OCI-M2 (cell line): ENCODE results near the gene FASTKD3.

ENCODE experiments used
- DNase-seq: peaks from one replicate; lab custom pipeline; 2025; ENCODE audit not compliant: unreplicated experiment; lab: John Stamatoyannopoulos, UW

The FASTKD3 gene

DNA sequence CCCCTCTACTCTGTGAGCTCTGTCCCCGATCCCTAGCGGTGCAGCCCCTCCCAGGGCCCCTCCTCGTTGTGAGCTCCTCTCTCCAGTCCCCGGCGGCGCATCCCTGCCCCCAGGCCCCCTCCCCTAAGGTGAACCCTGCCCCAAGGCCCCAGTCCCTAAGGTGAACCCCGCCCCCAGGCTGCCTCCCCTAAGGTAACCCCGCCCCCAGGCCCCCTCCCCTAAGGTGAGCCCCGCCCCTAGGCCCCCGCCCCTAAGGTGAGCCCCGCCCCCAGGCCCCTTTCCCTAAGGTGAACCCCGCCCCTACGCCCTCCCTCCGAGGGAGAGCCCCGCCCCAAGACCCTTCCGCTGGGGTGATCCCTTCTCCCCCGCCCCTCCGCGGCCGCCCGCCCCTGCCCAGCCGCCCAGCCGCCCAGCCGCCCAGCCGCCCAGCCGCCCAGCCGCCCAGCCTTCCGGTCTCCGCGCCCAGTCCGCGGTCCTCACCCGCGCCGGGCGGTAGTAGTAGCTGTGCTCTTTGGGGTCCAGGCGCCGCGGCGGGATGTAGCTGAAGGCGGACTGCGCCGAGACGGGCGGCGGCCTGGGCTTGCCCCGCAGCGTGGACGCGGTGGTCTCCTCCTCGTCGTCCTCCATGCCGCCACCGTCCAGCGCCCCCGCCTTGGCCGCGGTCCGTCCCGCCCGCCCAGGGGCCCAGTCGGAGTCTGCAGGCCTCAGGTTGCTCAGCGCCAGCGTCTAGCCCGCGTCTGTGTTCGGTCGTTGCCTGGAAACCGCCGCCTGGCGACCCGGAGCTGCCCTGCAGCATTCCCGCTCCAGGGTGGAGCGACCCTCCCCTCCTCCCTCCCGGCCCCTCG is 18.2 kb downstream of the FASTKD3 start, which contains the start of gene CFAP90:
Gene CFAP90 (minus strand): TSS at position 739 of the 845 bp plus-strand sequence. CDS start 112 bp downstream, at position 627.
- no peak for DNase-seq

DNA sequence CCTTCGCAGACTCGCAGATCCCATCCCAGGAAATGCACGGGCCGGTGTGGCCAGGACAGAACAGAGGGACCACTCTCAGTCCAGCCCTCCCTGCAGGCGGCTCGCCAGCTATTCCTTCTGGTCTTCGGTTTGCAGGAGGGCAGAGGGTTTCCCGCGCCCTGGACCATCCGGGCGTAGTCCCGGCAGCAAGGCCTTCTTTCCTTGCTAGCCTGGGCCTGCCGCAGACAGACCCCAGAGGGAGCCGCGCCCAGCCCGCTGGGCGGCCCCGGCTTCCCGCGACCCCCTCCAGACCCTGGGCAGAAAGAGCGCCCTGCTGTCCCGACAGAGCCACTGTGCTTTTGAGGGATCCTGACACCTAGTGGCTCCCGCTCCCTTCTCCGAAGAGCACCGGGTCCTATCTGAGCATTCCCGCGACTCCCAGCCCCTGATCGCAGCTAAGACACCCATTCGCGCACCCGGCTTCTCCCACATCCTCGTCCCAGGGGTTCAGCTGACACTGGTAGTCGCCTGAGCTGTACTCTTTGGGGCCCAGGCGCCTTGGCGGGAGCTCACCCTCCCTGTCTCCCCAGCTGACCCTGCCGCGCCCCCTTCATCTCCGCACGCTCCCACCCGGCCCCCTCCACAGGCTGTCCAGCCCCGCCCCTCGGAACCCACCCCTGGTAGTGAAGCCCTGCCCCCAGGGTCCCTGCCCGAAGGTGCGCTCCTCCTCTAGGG is 19.0 kb downstream of the FASTKD3 start:
- DNase-seq = no peak

DNA sequence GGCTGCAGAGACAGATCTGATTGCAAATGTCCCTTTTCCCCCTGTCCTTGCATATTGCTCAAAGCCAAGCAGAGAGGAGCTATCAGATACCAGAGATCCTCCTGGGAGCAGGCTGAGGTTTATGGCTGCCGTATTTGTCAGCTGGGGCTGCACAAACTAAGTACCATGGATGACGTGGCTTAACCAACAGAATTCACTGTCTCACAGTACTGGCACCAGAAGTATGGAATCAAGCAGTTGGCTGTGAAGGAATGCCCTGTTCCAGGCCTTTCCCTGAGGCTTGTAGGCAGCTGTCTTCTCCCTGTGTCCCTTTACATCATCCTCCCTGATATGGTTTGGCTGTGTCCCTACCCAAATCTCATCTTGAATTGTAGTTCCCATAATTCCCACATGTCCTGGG is 20.5 kb downstream of the FASTKD3 start:
- DNase-seq = no peak

DNA sequence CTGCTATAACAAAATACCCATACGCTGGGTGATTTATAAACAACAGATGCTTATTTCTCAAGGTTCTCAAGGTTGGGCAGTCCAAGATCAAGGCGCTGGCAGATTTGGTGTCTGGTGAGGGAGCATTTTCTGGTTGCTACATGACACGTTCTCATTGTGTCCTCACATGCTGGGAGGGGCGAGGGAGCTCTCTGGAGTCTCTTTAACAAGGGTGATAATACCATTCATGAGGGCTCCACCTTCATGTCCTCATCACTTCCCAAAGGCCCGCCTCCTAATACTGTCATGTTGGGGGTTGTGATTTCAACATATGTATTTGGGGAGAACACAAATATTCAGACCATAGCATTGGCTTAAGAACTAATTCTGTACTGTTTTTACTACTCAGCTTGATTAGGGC is 22.5 kb downstream of the FASTKD3 start:
- no peak for DNase-seq

DNA sequence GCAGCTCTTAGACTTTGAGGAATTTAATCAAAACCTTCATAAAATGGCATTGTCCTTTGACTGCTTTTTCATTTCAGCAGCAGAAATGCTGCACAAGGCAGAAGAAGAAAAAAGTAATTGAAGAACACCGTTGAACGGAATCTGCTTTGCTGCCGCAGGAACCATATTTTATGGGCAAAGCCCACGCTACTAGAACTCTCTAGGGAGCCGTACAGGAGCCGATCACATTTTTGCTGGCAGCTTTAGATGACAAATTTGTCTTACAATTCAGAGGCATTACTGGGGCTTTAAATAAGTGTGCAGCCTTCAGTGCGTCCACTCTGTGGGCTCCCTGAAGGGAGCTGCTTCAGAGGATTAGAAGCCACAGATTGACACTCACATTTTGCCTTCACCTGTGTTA is 23.3 kb downstream of the FASTKD3 start:
- no peak for DNase-seq

DNA sequence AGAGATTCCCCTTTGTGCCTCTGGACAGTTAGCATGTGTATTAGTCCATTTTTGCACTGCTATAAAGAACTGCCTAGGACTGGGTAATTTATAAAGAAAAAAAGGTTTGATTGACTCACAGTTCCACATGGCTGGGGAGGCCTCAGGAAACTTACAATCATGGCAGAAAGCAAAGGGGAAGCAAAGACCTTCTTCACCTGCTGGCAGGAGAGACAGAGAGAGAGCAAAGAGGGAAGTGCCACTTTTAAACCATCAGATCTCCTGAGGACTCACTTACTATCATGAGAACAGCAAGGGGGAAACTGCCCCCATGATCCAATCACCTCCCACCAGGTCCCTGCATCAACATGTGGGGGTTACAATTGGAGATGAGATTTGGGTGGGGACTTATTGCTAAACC is 23.9 kb downstream of the FASTKD3 start:
- no peak for DNase-seq

DNA sequence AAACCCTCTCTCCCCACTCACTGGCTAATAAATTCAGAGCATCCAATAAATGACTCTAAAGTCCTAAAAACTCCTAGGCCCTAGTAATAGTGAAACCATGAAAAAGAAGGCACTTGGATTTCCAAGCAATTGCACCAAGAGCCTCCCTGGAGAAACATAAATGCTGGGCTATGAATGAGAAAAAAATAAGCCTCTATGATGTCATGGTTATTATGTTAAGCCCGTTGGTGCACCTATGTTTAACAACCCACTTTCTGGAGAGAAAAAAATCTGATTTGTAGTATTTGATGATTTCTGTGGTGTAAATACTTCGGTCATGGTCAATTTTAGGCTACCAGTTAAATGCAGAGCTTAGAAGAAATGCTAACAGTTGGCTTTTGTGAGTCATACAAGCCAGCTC is 26.3 kb downstream of the FASTKD3 start:
- no peak for DNase-seq

DNA sequence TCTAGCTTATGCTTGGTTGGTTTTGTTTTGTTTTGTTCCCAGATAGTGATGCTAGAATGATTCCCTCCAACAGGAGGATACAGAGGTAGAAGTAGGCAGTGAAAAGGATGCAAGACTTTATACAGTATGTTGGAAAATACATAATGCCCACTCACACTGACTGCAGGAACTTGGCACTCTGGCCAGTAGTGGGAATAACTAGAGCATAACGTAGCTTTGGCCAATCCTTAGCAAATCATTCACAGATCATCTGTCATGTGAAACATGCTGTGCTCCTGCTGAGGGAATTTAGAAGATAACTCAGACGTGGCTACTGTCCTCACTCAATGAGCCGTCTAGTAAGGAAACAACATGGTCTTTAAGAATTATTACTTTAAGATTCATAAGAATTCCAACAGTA is 31.4 kb downstream of the FASTKD3 start:
- DNase-seq = no peak

DNA sequence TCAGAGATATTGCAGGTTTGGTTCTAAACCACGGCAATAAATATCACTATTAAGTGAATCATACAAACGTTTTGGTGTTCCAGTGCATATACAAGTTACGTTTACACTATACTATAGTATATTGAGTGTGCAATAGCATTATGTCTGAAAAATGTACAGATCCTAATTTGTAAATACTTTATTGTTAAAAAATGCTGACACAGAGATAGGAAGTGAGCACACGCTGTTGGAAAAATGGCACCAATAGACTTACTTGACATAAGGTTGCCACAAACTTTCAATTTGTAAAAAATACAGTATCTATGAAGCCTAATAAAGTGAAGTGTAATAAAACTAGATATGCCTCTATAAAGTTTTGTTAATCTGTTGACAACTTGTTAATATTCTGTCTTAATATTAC is 33.8 kb downstream of the FASTKD3 start:
- DNase-seq = no peak

DNA sequence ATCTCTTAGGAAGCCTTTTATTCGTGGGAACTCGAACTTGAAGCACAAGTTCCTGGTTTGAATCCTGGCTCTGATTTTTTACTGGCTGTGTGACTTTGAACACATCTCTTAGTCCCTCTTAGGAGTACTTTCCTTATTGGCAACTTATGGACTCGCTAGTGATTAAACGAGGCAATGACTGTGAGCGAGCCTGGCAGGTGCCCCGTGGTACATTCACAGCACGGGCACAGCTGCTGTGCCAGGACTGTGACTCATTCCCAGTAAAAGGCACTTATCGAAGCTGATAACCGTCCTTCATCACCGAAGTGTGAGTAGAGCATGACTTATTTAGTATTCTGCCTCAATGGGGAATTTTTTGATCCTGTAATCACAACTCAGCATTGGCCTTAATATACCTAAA is 40.6 kb downstream of the FASTKD3 start:
- no peak for DNase-seq

DNA sequence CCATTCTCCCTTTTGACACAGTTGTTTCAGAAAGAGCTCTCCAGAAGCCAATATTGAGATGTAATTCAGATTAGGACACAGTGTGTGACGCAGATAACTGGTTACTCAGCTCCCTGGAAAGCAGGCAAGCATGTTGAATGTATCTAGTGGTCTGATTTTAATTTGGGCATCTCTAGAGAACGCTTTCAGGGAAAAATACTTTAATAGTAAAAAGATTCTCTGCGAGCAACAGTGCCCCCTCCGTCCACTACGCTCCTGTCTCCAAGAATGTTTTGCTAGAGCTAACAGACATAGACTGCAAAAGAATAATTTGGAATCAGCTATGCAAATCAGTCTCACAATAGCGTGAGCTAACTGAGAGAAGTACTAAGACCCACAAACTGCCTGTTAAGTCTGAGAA is 41.2 kb downstream of the FASTKD3 start:
- DNase-seq = no peak

DNA sequence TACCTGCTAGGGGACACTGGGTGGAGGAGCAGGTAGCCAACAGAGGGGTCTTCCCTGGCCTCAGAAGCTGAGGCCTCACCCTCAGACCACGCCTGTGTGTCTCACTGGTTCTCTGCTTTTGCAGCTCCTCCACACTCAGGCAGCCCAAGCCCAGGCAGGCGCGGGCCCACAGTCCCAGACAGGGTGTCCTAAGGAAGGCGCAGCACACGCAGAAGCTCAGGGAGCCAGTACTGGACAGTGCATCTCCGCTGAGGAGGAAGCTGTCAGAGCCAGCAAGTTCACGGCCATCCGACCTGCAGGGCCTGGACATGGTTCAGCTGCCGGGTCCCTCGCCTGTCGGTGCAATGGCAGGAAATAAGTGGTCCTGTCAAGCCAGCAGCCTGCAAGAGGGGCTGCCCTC is 43.2 kb downstream of the FASTKD3 start:
- DNase-seq = no peak

DNA sequence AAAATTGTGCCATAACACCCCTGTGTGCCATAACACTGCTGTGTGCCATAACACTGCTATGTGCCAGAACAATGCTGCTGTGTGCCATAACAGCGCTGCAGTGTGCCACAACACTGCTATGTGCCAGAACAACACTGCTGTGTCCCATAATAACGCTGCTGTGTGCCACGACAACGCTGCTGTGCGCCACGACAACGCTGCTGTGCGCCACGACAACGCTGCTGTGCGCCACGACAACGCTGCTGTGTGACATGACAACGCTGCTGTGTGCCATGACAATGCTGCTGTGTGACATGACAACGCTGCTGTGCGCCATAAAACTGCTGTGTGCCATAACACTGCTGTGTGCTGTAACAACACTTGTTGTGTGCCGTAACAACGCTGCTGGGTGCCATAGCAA is 43.8 kb downstream of the FASTKD3 start:
- DNase-seq = no peak

DNA sequence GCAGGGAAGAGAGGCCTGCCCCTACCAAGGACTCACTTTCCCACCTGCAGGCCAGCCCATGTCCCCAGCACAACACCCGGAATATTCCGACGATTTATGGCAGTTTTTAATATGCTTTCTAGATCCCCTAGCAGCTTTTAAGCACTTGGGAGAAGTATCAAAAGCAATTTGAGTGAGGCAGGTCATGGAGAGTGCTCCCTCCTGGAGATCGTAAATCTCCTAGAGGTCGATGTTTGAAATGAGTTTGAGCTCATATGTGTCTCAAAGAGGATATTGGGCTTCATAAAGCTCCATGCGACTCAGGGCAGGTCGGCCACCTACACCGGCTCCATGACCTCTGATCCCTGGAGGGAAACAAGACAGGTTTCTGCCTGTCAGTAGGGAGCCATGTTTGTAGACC is 45.2 kb downstream of the FASTKD3 start:
- DNase-seq = no peak

DNA sequence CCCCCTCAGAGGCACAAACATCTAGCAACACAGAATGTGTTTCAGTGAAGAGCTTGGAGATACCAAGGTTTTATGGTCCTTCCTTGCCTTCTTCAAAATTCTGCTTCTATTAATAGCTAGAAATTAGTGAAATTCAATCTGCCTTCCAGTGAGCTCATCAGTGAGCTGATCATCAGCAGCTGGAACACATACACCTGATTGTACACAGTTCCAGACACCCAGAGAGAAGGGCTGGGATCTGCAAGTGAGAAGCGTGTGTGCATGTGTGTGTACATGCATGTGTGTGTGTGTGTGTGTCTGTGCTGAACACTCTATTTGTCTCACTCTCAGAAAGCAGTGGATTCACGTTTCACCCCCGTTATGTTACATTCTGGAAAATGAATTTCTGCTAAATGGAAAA is 46.4 kb downstream of the FASTKD3 start:
- DNase-seq = no peak

DNA sequence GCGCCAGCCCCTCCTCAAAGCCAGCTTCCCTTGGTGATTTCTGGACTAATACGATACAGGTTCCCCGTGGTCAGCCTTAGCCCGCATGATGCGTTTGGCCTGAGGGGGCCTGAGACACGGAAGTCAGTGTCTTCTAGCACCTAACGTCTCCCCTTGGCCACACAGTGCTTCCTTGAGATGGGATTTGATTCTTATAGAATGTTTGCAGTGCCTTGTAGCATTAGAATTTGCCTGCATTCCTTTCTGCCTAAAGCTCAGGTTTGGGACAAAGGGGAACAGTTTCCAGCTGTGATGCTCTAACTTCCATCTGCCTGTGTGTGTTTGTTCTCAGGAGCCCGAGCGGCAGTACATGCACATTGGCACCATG is 52.3 kb downstream of the FASTKD3 start:
- no peak for DNase-seq

DNA sequence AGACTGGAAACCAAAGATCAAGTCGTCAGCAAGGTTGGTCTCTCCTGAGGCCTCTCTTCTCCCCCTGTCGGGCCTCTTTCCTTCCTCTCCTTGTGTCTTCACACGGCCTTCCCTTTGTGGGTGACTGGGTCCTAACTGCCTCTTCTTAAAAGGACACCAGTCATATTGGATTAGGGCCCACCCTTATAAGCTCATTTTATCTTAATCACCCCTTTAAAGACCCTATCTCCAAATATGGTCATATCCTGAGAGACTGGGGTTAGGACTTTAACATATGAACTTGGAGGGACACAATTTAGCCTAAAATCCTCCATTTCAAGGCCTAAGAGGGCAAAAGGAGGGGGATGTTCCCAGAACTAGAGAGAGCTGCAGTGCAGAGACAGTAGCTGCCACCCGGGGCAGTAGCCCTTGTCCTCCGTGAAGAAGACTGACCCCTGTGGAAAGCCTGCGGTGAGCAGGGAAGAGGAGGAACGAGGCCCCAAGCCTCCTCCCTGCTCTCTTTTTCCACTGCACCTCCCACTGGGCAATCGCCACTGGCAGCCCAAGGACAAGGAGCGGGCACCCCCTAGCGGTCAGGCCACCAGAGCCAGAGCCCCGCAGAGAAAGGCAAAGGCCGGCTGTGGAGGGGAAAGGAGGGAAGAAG is 52.8 kb downstream of the FASTKD3 start:
- DNase-seq = no peak

DNA sequence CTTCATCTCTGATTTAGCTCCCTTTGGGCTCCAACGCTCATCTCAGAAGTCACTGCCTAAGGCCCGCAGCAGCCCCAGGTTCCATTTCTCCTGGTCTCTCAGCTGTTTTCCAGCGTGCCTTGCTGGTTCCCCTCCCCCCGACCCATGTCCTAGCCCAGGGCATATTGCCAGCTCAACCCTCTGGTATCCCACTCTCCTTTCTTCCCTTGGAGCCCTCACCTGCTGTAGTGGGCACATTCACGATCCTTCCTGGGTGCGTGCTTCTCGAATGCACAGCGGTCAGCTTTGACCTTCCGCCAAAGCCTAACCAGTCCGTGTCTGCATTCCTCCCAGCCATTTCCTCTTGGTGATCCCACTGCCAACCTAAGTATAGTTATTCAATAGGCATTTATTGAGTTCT is 54.0 kb downstream of the FASTKD3 start:
- DNase-seq = no peak

DNA sequence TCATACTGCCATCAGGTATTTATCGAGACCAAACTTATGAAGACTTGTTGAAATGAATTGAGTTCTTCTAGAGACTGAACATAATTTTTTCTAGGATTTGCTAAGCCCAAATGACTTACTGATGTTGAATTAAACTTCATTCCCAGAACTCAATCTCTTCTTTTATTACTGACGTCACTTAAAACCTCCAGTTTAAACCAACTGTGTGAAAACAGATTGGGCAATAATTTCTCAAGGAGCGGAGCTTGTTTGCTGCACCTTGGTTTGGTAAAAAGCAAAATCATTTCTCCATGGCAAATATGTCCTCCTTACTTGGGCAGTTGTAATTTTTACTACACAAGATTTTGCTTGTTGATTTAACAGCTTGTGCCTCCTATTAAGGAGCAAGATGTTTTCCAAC is 55.3 kb downstream of the FASTKD3 start:
- no peak for DNase-seq

DNA sequence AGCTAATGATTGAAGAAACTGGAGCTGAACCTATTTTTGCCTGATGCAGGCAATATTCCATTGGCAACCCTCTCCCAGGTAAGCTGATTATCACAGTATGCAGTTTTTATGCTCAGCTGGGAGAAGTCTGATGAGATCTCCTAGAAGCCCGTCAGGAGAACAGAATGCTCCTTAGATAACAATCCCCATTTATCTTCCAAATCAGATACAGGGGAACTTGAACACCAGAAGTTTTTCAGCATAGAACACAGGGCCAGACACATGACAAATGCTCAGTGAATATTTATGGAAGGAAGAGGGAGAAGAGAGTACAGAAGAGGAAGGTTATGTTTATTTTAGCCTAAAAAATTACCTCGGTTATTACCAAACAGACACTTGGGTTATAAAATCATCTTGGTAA is 55.8 kb downstream of the FASTKD3 start:
- no peak for DNase-seq

DNA sequence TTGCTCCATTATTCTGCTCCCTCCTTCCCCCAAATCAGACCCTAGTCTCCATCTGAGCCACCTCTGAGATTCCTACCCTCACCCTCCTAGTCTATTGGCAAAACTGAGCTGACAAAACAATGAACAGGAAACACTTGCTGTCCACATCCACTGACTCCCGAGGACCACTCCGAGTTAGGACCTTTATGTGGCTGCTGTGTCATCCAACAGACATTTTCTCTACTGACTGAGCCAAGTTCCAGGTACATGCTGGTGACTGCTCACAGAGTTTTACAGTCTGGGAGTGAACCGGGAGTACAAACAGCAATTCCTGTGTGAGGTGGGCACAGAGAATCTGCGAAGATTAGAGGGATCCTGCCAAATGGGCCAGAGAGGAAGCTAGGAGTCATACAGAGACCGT is 57.1 kb downstream of the FASTKD3 start:
- no peak for DNase-seq
